Osteoblast (primary cell): ENCODE results near the gene CCSER1. TPM values are rescaled to one million over a fixed set of nuclear protein-coding genes. Genes with fewer than 3 reads are reported as not detected.

Source experiments
- DNase-seq: peaks from one replicate; pipeline ENCODE4 v3.0.0; 2011; ENCODE audit warnings: low spot score, mixed read lengths; ENCODE audit not compliant: insufficient read length; ENCODE audit errors: missing footprints
- H2AFZ ChIP-seq: 2 replicates; pipeline ENCODE4 v1.6.0; 2011; ENCODE audit warnings: mild to moderate bottlenecking, low read length
- H3K27ac ChIP-seq: 2 replicates; pipeline ENCODE4 v1.5.1; 2011; ENCODE audit warnings: mild to moderate bottlenecking, low read depth, low read length, moderate library complexity
- H3K27me3 ChIP-seq: 2 replicates; pipeline ENCODE4 v1.6.0; 2012; ENCODE audit warnings: mild to moderate bottlenecking, control low read depth, inconsistent platforms, low read length, moderate library complexity; ENCODE audit not compliant: insufficient read depth
- H3K36me3 ChIP-seq: 2 replicates; pipeline ENCODE4 v1.5.1; 2011; ENCODE audit warnings: mild to moderate bottlenecking, low read length, control low read depth, moderate library complexity; ENCODE audit not compliant: insufficient read depth
- H3K4me1 ChIP-seq: 2 replicates; pipeline ENCODE4 v1.5.1; 2011; ENCODE audit warnings: mild to moderate bottlenecking, low read length, control low read depth, moderate library complexity; ENCODE audit not compliant: insufficient read depth
- H3K4me2 ChIP-seq: 2 replicates; pipeline ENCODE4 v1.6.0; 2011; ENCODE audit warnings: mild to moderate bottlenecking, low read length; ENCODE audit not compliant: insufficient read depth
- H3K4me3 ChIP-seq: fragments of 200-600 bp; sonication (generic); 3 replicates; pipeline ENCODE4 v1.5.1; 2012; ENCODE audit warnings: mild to moderate bottlenecking, low read length, inconsistent platforms; ENCODE audit not compliant: insufficient read depth
- H3K79me2 ChIP-seq: 2 replicates; pipeline ENCODE4 v1.6.0; 2012; ENCODE audit warnings: mild to moderate bottlenecking, low read length, control low read depth, inconsistent platforms; ENCODE audit not compliant: insufficient read depth
- H3K9me3 ChIP-seq: 2 replicates; pipeline ENCODE4 v1.5.1; 2011; ENCODE audit warnings: low read depth, low read length, control low read depth
- H4K20me1 ChIP-seq: 2 replicates; pipeline ENCODE4 v1.6.0; 2012; ENCODE audit warnings: mild to moderate bottlenecking, low read length, control low read depth; ENCODE audit not compliant: insufficient read depth
- total RNA-seq: library from RNA; depleted of rRNA; stranded (reverse); fragments of >200 nt; gene quantifications from 2 replicates; pipeline ENCODE4 v1.2.3, GENCODE V29; 2012
- TF ChIP-seq, protein P1 (sequence below): IDR thresholded peaks from 2 replicates; pipeline ENCODE4 v1.5.1; 2011; ENCODE audit warnings: mild to moderate bottlenecking, low read depth, low read length, moderate library complexity; ENCODE audit errors: extremely low read depth

CCSER1 gene
- total RNA-seq, 1 donor: under 0.01 TPM

- no peak for DNase-seq
These were observed 14.5 kb upstream of the CCSER1 start for GRCh38 chr4:90112715-90113114.

GRCh38 chr4:90113881-90114457 lies 13.2 kb upstream of the CCSER1 start:
- Histone ChIP-seq H3K27me3 (no peaks in the 10 kb centered on the region), H3K9me3 (no peaks in the 10 kb centered on the region), H3K4me2 (no peak overlapping the region), H3K36me3 (no peaks in the 10 kb centered on the region), H3K79me2 (no peaks in the 10 kb centered on the region), H3K27ac (no peak overlapping the region), H3K4me3 (no peak overlapping the region), H3K4me1 (no peaks in the 10 kb centered on the region), H2AFZ (no peak overlapping the region), H4K20me1 (no peaks in the 10 kb centered on the region)
- TF ChIP-seq, protein P1, sequence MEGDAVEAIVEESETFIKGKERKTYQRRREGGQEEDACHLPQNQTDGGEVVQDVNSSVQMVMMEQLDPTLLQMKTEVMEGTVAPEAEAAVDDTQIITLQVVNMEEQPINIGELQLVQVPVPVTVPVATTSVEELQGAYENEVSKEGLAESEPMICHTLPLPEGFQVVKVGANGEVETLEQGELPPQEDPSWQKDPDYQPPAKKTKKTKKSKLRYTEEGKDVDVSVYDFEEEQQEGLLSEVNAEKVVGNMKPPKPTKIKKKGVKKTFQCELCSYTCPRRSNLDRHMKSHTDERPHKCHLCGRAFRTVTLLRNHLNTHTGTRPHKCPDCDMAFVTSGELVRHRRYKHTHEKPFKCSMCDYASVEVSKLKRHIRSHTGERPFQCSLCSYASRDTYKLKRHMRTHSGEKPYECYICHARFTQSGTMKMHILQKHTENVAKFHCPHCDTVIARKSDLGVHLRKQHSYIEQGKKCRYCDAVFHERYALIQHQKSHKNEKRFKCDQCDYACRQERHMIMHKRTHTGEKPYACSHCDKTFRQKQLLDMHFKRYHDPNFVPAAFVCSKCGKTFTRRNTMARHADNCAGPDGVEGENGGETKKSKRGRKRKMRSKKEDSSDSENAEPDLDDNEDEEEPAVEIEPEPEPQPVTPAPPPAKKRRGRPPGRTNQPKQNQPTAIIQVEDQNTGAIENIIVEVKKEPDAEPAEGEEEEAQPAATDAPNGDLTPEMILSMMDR: no peak
- DNase-seq: no peak

More at GRCh38 chr4:90112715-90113114, 14.5 kb upstream of the CCSER1 start:
- Histone ChIP-seq H3K4me1 (no peaks in the 10 kb centered on the region), H3K27ac (no peak overlapping the region), H3K79me2 (no peaks in the 10 kb centered on the region), H3K4me2 (no peak overlapping the region), H4K20me1 (no peaks in the 10 kb centered on the region), H3K27me3 (no peaks in the 10 kb centered on the region), H3K4me3 (no peak overlapping the region), H3K9me3 (no peaks in the 10 kb centered on the region), H3K36me3 (no peaks in the 10 kb centered on the region), H2AFZ (no peak overlapping the region)
- TF ChIP-seq, protein P1: no peak

GRCh38 chr4:90118527-90119195 lies 8.5 kb upstream of the CCSER1 start:
- Histone ChIP-seq H3K4me2 (no peak overlapping the region), H3K27ac (no peak overlapping the region), H3K9me3 (no peaks in the 10 kb centered on the region), H3K79me2 (no peaks in the 10 kb centered on the region), H4K20me1 (no peaks in the 10 kb centered on the region), H3K36me3 (no peaks in the 10 kb centered on the region), H2AFZ (no peak overlapping the region), H3K4me3 (no peak overlapping the region), H3K27me3 (no peaks in the 10 kb centered on the region), H3K4me1 (no peaks in the 10 kb centered on the region)
- TF ChIP-seq, protein P1: no peak
- DNase-seq: no peak

- Histone ChIP-seq H3K27me3 (no peaks in the 10 kb centered on the region), H3K4me3 (no peak overlapping the region), H4K20me1 (no peaks in the 10 kb centered on the region), H3K36me3 (no peaks in the 10 kb centered on the region), H2AFZ (no peak overlapping the region), H3K9me3 (no peaks in the 10 kb centered on the region), H3K27ac (no peak overlapping the region), H3K4me2 (no peak overlapping the region), H3K79me2 (no peaks in the 10 kb centered on the region), H3K4me1 (no peaks in the 10 kb centered on the region)
- TF ChIP-seq, protein P1: no peak
- no peak for DNase-seq
These were observed 7.2 kb upstream of the CCSER1 start for GRCh38 chr4:90120037-90120436.
